ENCODE data around the gene CEMIP2. TPM values are rescaled to one million over a fixed set of nuclear protein-coding genes. Genes with fewer than 3 reads are reported as not detected.

The CEMIP2 gene
- total and polyA plus RNA-seq, 2 of the 13 experiments (the other 11 are each of a cell fraction or from before 2014, with no cell fraction given), result 94.3 to 128 TPM

DNA sequence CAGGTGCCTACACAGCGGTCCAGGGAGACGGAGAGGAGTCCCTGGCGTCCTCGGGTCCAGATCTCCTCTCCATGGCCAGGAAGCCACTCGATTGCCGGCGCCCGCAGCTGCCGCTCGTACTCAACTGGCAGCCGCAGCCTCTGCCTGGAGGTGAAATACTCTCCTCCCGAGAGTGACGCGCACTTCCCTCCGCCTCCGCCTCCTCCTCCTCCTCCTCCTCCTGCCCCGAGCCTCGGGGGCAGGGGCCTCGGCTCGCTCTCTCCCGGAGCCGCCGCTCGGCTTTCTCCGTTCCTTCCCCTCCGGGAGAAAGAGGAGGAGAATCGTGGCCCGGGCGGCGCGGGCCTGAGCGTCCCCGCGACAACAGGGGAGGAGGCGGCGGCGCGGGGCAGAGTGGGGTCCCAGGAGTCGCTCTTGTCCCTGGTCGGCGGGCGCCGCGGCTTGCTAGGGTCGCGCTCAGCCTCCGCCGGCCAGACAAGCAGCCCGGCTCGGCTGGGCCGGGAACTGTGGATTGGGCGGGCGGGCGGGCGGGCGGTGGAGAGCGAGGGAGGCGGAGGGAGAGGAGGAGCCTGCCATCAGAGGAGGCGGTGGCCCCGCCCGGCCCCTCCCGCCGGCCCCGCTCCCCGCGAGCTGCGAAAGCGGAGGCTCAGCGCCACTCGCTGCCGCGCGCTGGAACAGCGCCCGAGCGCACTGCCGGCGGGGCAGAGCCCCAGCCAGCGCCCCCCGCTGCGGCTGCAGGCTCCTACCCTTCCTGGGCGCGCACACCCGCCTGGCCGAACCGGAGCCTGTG is at the start of gene CEMIP2 (continued):
- TF ChIP-seq, protein P1, sequence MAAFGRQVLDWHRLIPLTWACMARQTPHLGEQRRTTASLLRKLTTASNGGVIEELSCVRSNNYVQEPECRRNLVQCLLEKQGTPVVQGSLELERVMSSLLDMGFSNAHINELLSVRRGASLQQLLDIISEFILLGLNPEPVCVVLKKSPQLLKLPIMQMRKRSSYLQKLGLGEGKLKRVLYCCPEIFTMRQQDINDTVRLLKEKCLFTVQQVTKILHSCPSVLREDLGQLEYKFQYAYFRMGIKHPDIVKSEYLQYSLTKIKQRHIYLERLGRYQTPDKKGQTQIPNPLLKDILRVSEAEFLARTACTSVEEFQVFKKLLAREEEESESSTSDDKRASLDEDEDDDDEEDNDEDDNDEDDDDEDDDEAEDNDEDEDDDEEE (CRISPR knock-in tag; IDR thresholded peaks at IDR 0.05), result peak; percentile 75; the same call in 1 of the 2 replicates
- TF ChIP-seq ZNF660 (CRISPR knock-in tag; IDR thresholded peaks at IDR 0.05; ENCODE audit: borderline replicate concordance, low read depth) (no peak), ISX (CRISPR knock-in tag; conservative IDR thresholded peaks at IDR 0.05) (no peak), ZNF33B (CRISPR knock-in tag; IDR thresholded peaks at IDR 0.05) (no peak), RARG (CRISPR knock-in tag; IDR thresholded peaks at IDR 0.05; ENCODE audit: low read depth) (0 out of 2 replicates have a peak, but pooled peaks have one; percentile 15), ZNF256 (CRISPR knock-in tag; conservative IDR thresholded peaks at IDR 0.05) (no peak), EEA1 (CRISPR knock-in tag; IDR thresholded peaks at IDR 0.05; ENCODE audit: borderline replicate concordance) (0 out of 2 replicates have a peak, but pooled peaks have one; percentile 27), ZNF292 (CRISPR knock-in tag; IDR thresholded peaks at IDR 0.05; ENCODE audit: borderline replicate concordance, low read depth) (peak; percentile 55; the same call in 1 of the 2 replicates), NONO (IDR thresholded peaks at IDR 0.05) (no peak), NONO (CRISPR knock-in tag; conservative IDR thresholded peaks at IDR 0.05) (peak; percentile 72; the same call in 1 of the 2 replicates), TMF1 (CRISPR knock-in tag; IDR thresholded peaks at IDR 0.05; ENCODE audit: low read depth) (0 out of 2 replicates have a peak, but pooled peaks have one; percentile 37), FOXK1 (CRISPR knock-in tag; IDR thresholded peaks at IDR 0.05; ENCODE audit: borderline replicate concordance, low read depth) (0 out of 2 replicates have a peak, but pooled peaks have one; percentile 30), ZNF205 (CRISPR knock-in tag; IDR thresholded peaks at IDR 0.05) (no peak; the same call in 1 of the 2 replicates), ZNF367 (CRISPR knock-in tag; IDR thresholded peaks at IDR 0.05; ENCODE audit: borderline replicate concordance) (0 out of 2 replicates have a peak, but pooled peaks have one; percentile 34)
- TF ChIP-seq, protein P2, sequence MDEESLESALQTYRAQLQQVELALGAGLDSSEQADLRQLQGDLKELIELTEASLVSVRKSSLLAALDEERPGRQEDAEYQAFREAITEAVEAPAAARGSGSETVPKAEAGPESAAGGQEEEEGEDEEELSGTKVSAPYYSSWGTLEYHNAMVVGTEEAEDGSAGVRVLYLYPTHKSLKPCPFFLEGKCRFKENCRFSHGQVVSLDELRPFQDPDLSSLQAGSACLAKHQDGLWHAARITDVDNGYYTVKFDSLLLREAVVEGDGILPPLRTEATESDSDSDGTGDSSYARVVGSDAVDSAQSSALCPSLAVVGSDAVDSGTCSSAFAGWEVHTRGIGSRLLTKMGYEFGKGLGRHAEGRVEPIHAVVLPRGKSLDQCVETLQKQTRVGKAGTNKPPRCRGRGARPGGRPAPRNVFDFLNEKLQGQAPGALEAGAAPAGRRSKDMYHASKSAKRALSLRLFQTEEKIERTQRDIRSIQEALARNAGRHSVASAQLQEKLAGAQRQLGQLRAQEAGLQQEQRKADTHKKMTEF (CRISPR knock-in tag; IDR thresholded peaks at IDR 0.05), result peak; percentile 89
- TF ChIP-seq, protein P3, sequence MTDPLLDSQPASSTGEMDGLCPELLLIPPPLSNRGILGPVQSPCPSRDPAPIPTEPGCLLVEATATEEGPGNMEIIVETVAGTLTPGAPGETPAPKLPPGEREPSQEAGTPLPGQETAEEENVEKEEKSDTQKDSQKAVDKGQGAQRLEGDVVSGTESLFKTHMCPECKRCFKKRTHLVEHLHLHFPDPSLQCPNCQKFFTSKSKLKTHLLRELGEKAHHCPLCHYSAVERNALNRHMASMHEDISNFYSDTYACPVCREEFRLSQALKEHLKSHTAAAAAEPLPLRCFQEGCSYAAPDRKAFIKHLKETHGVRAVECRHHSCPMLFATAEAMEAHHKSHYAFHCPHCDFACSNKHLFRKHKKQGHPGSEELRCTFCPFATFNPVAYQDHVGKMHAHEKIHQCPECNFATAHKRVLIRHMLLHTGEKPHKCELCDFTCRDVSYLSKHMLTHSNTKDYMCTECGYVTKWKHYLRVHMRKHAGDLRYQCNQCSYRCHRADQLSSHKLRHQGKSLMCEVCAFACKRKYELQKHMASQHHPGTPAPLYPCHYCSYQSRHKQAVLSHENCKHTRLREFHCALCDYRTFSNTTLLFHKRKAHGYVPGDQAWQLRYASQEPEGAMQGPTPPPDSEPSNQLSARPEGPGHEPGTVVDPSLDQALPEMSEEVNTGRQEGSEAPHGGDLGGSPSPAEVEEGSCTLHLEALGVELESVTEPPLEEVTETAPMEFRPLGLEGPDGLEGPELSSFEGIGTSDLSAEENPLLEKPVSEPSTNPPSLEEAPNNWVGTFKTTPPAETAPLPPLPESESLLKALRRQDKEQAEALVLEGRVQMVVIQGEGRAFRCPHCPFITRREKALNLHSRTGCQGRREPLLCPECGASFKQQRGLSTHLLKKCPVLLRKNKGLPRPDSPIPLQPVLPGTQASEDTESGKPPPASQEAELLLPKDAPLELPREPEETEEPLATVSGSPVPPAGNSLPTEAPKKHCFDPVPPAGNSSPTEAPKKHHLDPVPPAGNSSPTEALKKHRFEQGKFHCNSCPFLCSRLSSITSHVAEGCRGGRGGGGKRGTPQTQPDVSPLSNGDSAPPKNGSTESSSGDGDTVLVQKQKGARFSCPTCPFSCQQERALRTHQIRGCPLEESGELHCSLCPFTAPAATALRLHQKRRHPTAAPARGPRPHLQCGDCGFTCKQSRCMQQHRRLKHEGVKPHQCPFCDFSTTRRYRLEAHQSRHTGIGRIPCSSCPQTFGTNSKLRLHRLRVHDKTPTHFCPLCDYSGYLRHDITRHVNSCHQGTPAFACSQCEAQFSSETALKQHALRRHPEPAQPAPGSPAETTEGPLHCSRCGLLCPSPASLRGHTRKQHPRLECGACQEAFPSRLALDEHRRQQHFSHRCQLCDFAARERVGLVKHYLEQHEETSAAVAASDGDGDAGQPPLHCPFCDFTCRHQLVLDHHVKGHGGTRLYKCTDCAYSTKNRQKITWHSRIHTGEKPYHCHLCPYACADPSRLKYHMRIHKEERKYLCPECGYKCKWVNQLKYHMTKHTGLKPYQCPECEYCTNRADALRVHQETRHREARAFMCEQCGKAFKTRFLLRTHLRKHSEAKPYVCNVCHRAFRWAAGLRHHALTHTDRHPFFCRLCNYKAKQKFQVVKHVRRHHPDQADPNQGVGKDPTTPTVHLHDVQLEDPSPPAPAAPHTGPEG (CRISPR knock-in tag; IDR thresholded peaks at IDR 0.05), result peak; percentile 93
